Measurements from ENCODE around the gene TMEM200A. TPM values are rescaled to one million over a fixed set of nuclear protein-coding genes. Genes with fewer than 3 reads are reported as not detected.

Gene TMEM200A
- total RNA-seq, 1 donor from 2014 or later = 11.3 TPM

GRCh38 chr6:130432838-130433237, 67.0 kb downstream of the TMEM200A start:
- Mint-ChIP-seq H3K4me3 (no peak overlapping the region), H3K36me3 (no peaks in the 10 kb centered on the region), H3K27ac (no peak overlapping the region), H3K4me1 (peaks cover 15% of the 10 kb centered on the region), H3K9me3 (no peaks in the 10 kb centered on the region), H3K27me3 (ENCODE audit: low read depth) (no peaks in the 10 kb centered on the region)
- no peak for DNase-seq (ENCODE audit: low spot score in 2 of 2, unreplicated experiment in 2 of 2)
- TF ChIP-seq, protein P1, sequence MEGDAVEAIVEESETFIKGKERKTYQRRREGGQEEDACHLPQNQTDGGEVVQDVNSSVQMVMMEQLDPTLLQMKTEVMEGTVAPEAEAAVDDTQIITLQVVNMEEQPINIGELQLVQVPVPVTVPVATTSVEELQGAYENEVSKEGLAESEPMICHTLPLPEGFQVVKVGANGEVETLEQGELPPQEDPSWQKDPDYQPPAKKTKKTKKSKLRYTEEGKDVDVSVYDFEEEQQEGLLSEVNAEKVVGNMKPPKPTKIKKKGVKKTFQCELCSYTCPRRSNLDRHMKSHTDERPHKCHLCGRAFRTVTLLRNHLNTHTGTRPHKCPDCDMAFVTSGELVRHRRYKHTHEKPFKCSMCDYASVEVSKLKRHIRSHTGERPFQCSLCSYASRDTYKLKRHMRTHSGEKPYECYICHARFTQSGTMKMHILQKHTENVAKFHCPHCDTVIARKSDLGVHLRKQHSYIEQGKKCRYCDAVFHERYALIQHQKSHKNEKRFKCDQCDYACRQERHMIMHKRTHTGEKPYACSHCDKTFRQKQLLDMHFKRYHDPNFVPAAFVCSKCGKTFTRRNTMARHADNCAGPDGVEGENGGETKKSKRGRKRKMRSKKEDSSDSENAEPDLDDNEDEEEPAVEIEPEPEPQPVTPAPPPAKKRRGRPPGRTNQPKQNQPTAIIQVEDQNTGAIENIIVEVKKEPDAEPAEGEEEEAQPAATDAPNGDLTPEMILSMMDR (IDR thresholded peaks at IDR 0.05; ENCODE audit: unreplicated experiment) = no peak

DNA sequence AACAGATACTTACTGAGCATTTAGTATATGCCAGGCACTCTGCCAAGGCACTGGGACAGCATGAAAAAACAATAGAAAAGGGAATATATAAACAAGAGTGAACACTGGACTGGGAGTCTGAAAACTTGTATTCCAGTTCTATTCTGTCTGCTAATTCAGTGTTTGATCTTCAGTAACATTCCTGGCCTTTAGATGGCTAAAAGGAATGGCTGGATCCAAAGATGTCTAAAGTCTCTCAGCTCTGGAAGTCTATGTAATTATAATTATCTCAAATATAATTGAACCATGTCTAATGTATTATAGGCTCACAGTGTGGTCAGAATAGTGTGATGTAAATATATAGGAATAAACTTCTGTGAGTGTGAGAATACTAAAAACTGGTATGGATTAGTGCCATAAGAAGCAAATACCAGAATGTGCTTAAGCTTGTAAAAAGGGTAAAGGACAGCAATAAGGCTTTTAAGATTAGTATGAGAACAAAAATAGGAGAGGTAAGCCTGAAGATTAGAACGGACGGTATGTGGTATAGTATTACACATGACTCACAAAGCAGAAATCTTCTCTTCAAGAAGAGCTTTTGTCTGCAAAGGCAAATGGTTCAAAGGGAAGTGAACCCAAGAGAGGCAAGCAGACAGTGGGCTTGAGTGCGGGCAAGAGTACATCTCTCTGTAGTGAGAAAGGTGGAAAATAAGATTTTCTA, 68.5 kb downstream of the TMEM200A start:
- no peak overlapping the region for H3K27ac Mint-ChIP-seq
- TF ChIP-seq, protein P1 (IDR thresholded peaks at IDR 0.05; ENCODE audit: unreplicated experiment) = no peak
- DNase-seq (ENCODE audit: low spot score in 2 of 2, unreplicated experiment in 2 of 2) = no peak

DNA sequence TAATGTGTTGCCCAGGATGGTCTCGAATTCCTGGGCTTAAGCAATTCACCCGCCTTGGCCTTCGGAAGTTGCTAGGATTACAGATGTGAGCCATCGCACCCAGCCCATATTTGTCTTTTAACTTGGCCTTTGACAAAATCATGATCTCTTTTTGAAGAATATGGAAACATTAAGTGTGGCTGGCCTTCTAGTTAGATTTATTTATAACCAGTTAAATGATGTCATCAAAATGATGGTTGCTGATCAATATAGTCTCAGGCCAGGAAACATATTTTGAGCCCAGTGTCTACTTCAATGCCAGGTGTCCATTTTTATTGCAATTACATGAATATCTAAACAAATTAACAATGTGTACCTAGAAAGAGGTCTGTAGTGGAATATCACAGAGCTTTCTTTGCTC, 69.4 kb downstream of the TMEM200A start:
- TF ChIP-seq, protein P1 (IDR thresholded peaks at IDR 0.05; ENCODE audit: unreplicated experiment) = no peak
- Mint-ChIP-seq H3K27ac (no peak overlapping the region), H3K9me3 (no peaks in the 10 kb centered on the region), H3K27me3 (ENCODE audit: low read depth) (no peaks in the 10 kb centered on the region), H3K36me3 (no peaks in the 10 kb centered on the region), H3K4me3 (no peak overlapping the region), H3K4me1 (peaks cover 23% of the 10 kb centered on the region)
- no peak for DNase-seq (ENCODE audit: low spot score in 2 of 2, unreplicated experiment in 2 of 2)

More for the DNA sequence above, 68.5 kb downstream of the TMEM200A start:
- no peaks in the 10 kb centered on the region for H3K27me3 Mint-ChIP-seq (ENCODE audit: low read depth)
- no peaks in the 10 kb centered on the region for H3K9me3 Mint-ChIP-seq
- H3K4me3 Mint-ChIP-seq = no peak overlapping the region
- no peaks in the 10 kb centered on the region for H3K36me3 Mint-ChIP-seq
- H3K4me1 Mint-ChIP-seq = peaks cover 23% of the 10 kb centered on the region

- TF ChIP-seq, protein P1 (IDR thresholded peaks at IDR 0.05; ENCODE audit: unreplicated experiment) = no peak
- no peaks in the 10 kb centered on the region for H3K9me3 Mint-ChIP-seq
- H3K36me3 Mint-ChIP-seq = peaks cover 13% of the 10 kb centered on the region
- peaks cover 23% of the 10 kb centered on the region for H3K4me1 Mint-ChIP-seq
- no peak for DNase-seq (ENCODE audit: low spot score in 2 of 2, unreplicated experiment in 2 of 2)
- no peak overlapping the region for H3K4me3 Mint-ChIP-seq
- no peak overlapping the region for H3K27ac Mint-ChIP-seq
- no peaks in the 10 kb centered on the region for H3K27me3 Mint-ChIP-seq (ENCODE audit: low read depth)
These were observed 72.1 kb downstream of the TMEM200A start for GRCh38 chr6:130437961-130438360.

DNA sequence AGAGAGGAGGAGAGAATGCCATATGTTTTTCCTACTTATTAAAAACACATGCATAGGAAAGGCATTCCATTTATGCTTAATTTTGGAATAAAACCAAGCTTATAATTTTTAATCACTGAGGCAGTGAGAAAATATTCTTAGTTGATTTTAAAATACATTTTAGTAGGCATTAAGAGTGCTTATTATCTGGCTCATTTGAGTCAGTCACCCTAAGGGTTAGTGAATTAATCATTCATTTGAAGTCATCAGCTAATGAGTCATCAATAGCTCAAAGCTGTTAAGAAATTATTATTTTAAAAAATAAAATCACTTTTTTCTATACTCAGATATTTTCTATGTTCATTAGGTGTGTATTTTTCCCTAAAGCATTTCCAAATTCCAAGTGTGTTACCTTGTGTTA, 81.6 kb downstream of the TMEM200A start:
- no peaks in the 10 kb centered on the region for H3K36me3 Mint-ChIP-seq
- H3K27ac Mint-ChIP-seq = no peak overlapping the region
- no peaks in the 10 kb centered on the region for H3K27me3 Mint-ChIP-seq (ENCODE audit: low read depth)
- H3K4me1 Mint-ChIP-seq = peaks cover 8% of the 10 kb centered on the region
- DNase-seq (ENCODE audit: low spot score in 2 of 2, unreplicated experiment in 2 of 2) = no peak
- H3K4me3 Mint-ChIP-seq = no peak overlapping the region
- TF ChIP-seq, protein P1 (IDR thresholded peaks at IDR 0.05; ENCODE audit: unreplicated experiment) = no peak
- peaks cover 15% of the 10 kb centered on the region for H3K9me3 Mint-ChIP-seq
